Neuronal stem cell (in vitro differentiated cells): Measurements from ENCODE around the gene PRTG.

ENCODE experiments used
- DNase-seq: peaks from one replicate; pipeline ENCODE4 v3.0.0-alpha.2; 2013; ENCODE audit warnings: low spot score
- H2AFZ ChIP-seq: one replicate; pipeline ENCODE4 v1.6.1; 2013; ENCODE audit warnings: mild to moderate bottlenecking, low read length, inconsistent platforms
- H2AK5ac ChIP-seq: 2 replicates; pipeline ENCODE4 v1.6.1; 2013; ENCODE audit warnings: low read depth, mild to moderate bottlenecking, inconsistent platforms, low read length, moderate library complexity, mixed read lengths
- H2BK120ac ChIP-seq: 2 replicates; pipeline ENCODE4 v1.6.1; 2013; ENCODE audit warnings: low read depth, mild to moderate bottlenecking, inconsistent platforms, low read length, moderate library complexity, mixed read lengths
- H2BK12ac ChIP-seq: one replicate; pipeline ENCODE4 v1.6.1; 2013; ENCODE audit warnings: low read length, inconsistent platforms
- H2BK15ac ChIP-seq: 2 replicates; pipeline ENCODE4 v1.6.1; 2013; ENCODE audit warnings: mild to moderate bottlenecking, low read length, inconsistent platforms, mixed read lengths
- H2BK5ac ChIP-seq: one replicate; pipeline ENCODE4 v1.6.1; 2013; ENCODE audit warnings: inconsistent platforms, mild to moderate bottlenecking, low read length, moderate library complexity
- H3K14ac ChIP-seq: one replicate; pipeline ENCODE4 v1.6.1; 2013; ENCODE audit warnings: low read length, inconsistent platforms
- H3K18ac ChIP-seq: 2 replicates; pipeline ENCODE4 v1.6.1; 2013; ENCODE audit warnings: low read length, inconsistent platforms
- H3K23ac ChIP-seq: 2 replicates; pipeline ENCODE4 v1.6.1; 2013; ENCODE audit warnings: low read depth, mild to moderate bottlenecking, mixed read lengths, low read length, inconsistent platforms; ENCODE audit not compliant: poor library complexity
- H3K27ac ChIP-seq: replicated peaks from 3 replicates; pipeline ENCODE4 v1.5.1; 2013; ENCODE audit warnings: low read length, inconsistent platforms
- H3K27me3 ChIP-seq, 3 experiments: 2 replicates each; pipeline ENCODE4 v1.6.1; 2013; ENCODE audit warnings: low read length in 3 of 3, mild to moderate bottlenecking in 2 of 3, inconsistent platforms in 1 of 3, low read depth in 1 of 3, mixed read lengths in 1 of 3, moderate library complexity in 1 of 3; ENCODE audit not compliant: control insufficient read depth in 3 of 3, insufficient read depth in 3 of 3
- H3K36me3 ChIP-seq, 2 donors: replicated peaks in 1 of 2; 2 replicates each; pipeline ENCODE4 v1.6.1; 2013; ENCODE audit warnings: low read length in 2 of 2; ENCODE audit not compliant: control insufficient read depth in 2 of 2, insufficient read depth in 2 of 2
- H3K4ac ChIP-seq: 2 replicates; pipeline ENCODE4 v1.6.1; 2013; ENCODE audit warnings: inconsistent platforms, mild to moderate bottlenecking, low read length, moderate library complexity
- H3K4me1 ChIP-seq, 2 donors: 1 replicate in 1 of 2; 2 replicates in 1 of 2; pipeline ENCODE4 v1.6.1; 2013; ENCODE audit warnings: low read length in 2 of 2, low read depth in 1 of 2; ENCODE audit not compliant: control insufficient read depth in 2 of 2, insufficient read depth in 1 of 2
- H3K4me2 ChIP-seq: one replicate; pipeline ENCODE4 v1.6.1; 2013; ENCODE audit warnings: mild to moderate bottlenecking, low read length, inconsistent platforms; ENCODE audit not compliant: insufficient read depth, poor library complexity, severe bottlenecking
- H3K4me3 ChIP-seq, 2 donors: 2 replicates each; pipeline ENCODE4 v1.5.1; 2013; ENCODE audit warnings: low read length in 2 of 2, mild to moderate bottlenecking in 2 of 2, inconsistent platforms in 1 of 2, moderate library complexity in 1 of 2
- H3K79me1 ChIP-seq: one replicate; pipeline ENCODE4 v1.6.1; 2013; ENCODE audit warnings: low read depth, mild to moderate bottlenecking, inconsistent platforms, low read length, moderate library complexity
- H3K9ac ChIP-seq: one replicate; pipeline ENCODE4 v1.6.1; 2013; ENCODE audit warnings: mild to moderate bottlenecking, low read depth, low read length, inconsistent platforms; ENCODE audit not compliant: poor library complexity
- H3K9me3 ChIP-seq, 2 donors: replicated peaks in 1 of 2; 2 replicates each; pipeline versions ENCODE3 to v1.6.1; 2013; ENCODE audit warnings: low read length in 2 of 2, mild to moderate bottlenecking in 2 of 2, inconsistent platforms in 1 of 2, low read depth in 1 of 2, mixed read lengths in 1 of 2, moderate library complexity in 1 of 2; ENCODE audit not compliant: control insufficient read depth in 2 of 2, insufficient read depth in 1 of 2
- H4K8ac ChIP-seq: one replicate; pipeline ENCODE4 v1.6.1; 2013; ENCODE audit warnings: low read depth, mild to moderate bottlenecking, inconsistent platforms, low read length, moderate library complexity
- H4K91ac ChIP-seq: one replicate; pipeline ENCODE4 v1.6.1; 2013; ENCODE audit warnings: low read length, low read depth, mild to moderate bottlenecking, inconsistent platforms; ENCODE audit not compliant: poor library complexity
- WGBS, 2 donors: extraction: QIAGEN DNeasy Blood & Tissue Kit; methylation state at CpG; one replicate each; pipeline ENCODE4 v1.1.7; 2013; ENCODE audit warnings: missing lambda C conversion rate in 2 of 2, mixed read lengths in 1 of 2; ENCODE audit not compliant: insufficient read length in 2 of 2, insufficient replicate concordance in 1 of 2; ENCODE audit errors: extremely low coverage in 2 of 2; 5-methylcytosine and 5-hydroxymethylcytosine counted together

The PRTG gene

DNA sequence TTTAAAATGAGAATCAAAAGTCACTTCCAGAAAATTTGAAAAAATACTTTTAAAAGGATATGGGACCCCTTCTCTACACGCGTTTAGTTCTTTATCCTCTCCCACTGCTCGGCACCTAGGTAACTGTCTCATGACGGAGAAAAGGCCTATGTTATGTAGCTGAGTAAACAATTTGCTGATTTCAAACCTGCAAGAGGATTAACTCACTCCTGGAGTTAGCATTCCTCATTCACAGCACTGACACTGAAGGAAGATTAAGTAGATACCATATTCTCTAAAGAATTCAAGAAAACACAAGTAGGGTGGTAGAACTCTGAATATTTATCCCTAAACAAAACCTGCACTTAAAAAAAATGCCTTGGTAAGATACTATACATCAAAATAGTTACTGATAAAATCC lies 124.6 kb downstream of the PRTG start:
- no peak overlapping the region for H2BK5ac ChIP-seq
- H3K9me3 ChIP-seq, result peaks cover 0 to 6% of the 10 kb centered on the region in 2 donors
- no peak overlapping the region for H3K4me3 ChIP-seq
- H4K91ac ChIP-seq, result no peak overlapping the region
- no peak overlapping the region for H3K27ac ChIP-seq
- no peak overlapping the region for H3K23ac ChIP-seq
- H2AFZ ChIP-seq, result no peak overlapping the region
- no peak overlapping the region for H3K9ac ChIP-seq
- no peak overlapping the region for H2BK15ac ChIP-seq
- H3K27me3 ChIP-seq, result no peaks in the 10 kb centered on the region
- H3K4me2 ChIP-seq, result no peak overlapping the region
- H2AK5ac ChIP-seq, result no peak overlapping the region
- H2BK12ac ChIP-seq, result no peak overlapping the region
- H4K8ac ChIP-seq, result no peak overlapping the region
- no peak overlapping the region for H3K14ac ChIP-seq
- no peak overlapping the region for H2BK120ac ChIP-seq
- H3K18ac ChIP-seq, result no peak overlapping the region
- peaks cover 1% of the 10 kb centered on the region for H3K79me1 ChIP-seq
- H3K36me3 ChIP-seq, result peaks cover 30 to 99% of the 10 kb centered on the region in 2 donors
- no CpG with 5 or more reads among the region's 4 CpGs for WGBS, 2 donors
- H3K4ac ChIP-seq, result no peak overlapping the region
- H3K4me1 ChIP-seq, result peaks cover 0 to 2% of the 10 kb centered on the region in 2 donors
- DNase-seq, result no peak

DNA sequence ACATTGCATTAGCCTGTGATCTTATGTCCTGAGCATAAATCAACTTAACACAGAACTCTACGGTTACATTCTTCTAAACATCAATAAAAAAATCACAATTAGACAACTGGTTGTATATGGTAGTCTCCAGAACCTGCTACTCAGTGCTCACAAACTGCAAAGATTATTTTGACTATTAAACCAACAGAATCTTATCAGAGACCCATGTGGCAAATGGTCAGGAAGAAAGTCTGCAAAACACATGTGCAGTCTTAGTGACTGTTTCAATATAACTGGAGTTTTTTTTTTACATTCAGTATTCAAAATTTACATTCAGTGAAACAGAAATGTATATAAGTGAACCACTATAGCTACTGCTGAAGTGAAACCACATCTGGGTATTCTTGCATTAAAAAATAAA lies 127.5 kb downstream of the PRTG start:
- Histone ChIP-seq H3K4me3 (no peak overlapping the region), H3K4ac (no peak overlapping the region), H3K4me2 (no peak overlapping the region), H2AFZ (no peak overlapping the region), H4K8ac (no peak overlapping the region), H3K27ac (no peak overlapping the region), H2BK12ac (no peak overlapping the region), H3K36me3 (peaks cover 30 to 100% of the 10 kb centered on the region in 2 donors), H3K4me1 (peaks cover 0 to 2% of the 10 kb centered on the region in 2 donors), H2AK5ac (no peak overlapping the region), H3K18ac (no peak overlapping the region), H2BK5ac (no peak overlapping the region), H4K91ac (no peak overlapping the region), H2BK120ac (no peak overlapping the region), H3K23ac (no peak overlapping the region), H3K9me3 (peaks cover 0 to 35% of the 10 kb centered on the region in 2 donors), H3K27me3 (no peaks in the 10 kb centered on the region), H3K9ac (no peak overlapping the region), H2BK15ac (no peak overlapping the region), H3K79me1 (no peaks in the 10 kb centered on the region), H3K14ac (no peak overlapping the region)
- no peak for DNase-seq
- WGBS, 2 donors, result no CpG with 5 or more reads among the region's 1 CpG

DNA sequence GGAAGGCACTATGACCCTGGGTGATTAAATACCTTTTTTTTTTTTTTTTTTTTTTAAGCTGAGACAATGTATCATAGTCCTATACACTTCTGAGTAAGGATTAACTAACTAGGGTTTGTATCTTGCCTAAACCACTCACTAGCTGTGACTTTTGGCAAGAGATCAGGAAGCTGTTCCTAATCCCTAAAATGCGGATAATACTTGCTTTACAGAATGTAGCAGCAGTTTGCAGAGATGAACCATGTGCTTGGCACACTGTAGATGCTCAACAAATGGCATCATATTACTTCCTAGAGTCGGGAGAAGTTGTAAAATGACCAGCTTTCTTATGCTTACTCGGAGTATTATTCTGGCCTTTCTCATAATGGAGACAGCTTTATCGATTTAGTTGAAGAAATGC lies 129.2 kb downstream of the PRTG start:
- H2BK15ac ChIP-seq, result no peak overlapping the region
- no peak overlapping the region for H2BK12ac ChIP-seq
- no peak overlapping the region for H3K23ac ChIP-seq
- H3K9me3 ChIP-seq, result peaks cover 0 to 50% of the 10 kb centered on the region in 2 donors
- H3K4ac ChIP-seq, result no peak overlapping the region
- no peak for DNase-seq
- H3K18ac ChIP-seq, result no peak overlapping the region
- no peak overlapping the region for H3K14ac ChIP-seq
- no peak overlapping the region for H3K27ac ChIP-seq
- no peak overlapping the region for H4K8ac ChIP-seq
- H2BK5ac ChIP-seq, result no peak overlapping the region
- no peak overlapping the region for H3K4me2 ChIP-seq
- no peaks in the 10 kb centered on the region for H3K4me1 ChIP-seq
- no peak overlapping the region for H4K91ac ChIP-seq
- no peak overlapping the region for H2AFZ ChIP-seq
- peaks cover 17 to 98% of the 10 kb centered on the region in 2 donors for H3K36me3 ChIP-seq
- no peak overlapping the region for H3K9ac ChIP-seq
- no peak overlapping the region for H2BK120ac ChIP-seq
- no peaks in the 10 kb centered on the region for H3K79me1 ChIP-seq
- H3K4me3 ChIP-seq, result no peak overlapping the region
- WGBS, 2 donors, result no CpG with 5 or more reads among the region's 4 CpGs
- H2AK5ac ChIP-seq, result no peak overlapping the region
- no peaks in the 10 kb centered on the region for H3K27me3 ChIP-seq

DNA sequence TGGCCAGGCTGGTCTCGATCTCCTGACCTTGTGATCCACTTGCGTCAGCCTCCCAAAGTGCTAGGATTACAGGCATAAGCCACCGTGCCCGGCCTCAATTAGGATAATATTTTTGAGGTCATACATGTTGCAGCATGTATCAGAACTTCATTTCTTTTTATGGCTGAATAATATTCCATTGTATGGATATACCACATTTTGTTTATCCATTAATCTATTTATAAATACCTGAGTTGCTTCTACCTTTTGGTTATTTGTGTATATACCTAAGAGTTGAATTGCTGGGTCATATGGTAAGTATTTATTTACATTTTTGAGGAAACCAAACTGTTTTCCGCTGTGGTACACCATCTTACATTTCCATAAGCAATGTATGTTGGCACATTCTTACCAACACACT lies 136.7 kb downstream of the PRTG start:
- H3K36me3 ChIP-seq, result peaks cover 0 to 23% of the 10 kb centered on the region in 2 donors

More for the DNA sequence above, 136.7 kb downstream of the PRTG start:
- Histone ChIP-seq H3K4me1 (no peaks in the 10 kb centered on the region), H3K27me3 (no peaks in the 10 kb centered on the region), H3K18ac (no peak overlapping the region), H3K14ac (no peak overlapping the region), H2BK120ac (no peak overlapping the region), H2BK12ac (no peak overlapping the region), H4K8ac (no peak overlapping the region), H2BK5ac (no peak overlapping the region), H3K23ac (no peak overlapping the region), H2BK15ac (no peak overlapping the region), H3K9me3 (peaks cover 0 to 25% of the 10 kb centered on the region in 2 donors), H2AK5ac (no peak overlapping the region), H3K4ac (no peak overlapping the region), H3K4me3 (no peak overlapping the region), H4K91ac (no peak overlapping the region), H3K9ac (no peak overlapping the region), H3K4me2 (no peak overlapping the region), H3K27ac (no peak overlapping the region), H2AFZ (no peak overlapping the region), H3K79me1 (no peaks in the 10 kb centered on the region)
- DNase-seq, result no peak
- WGBS, 2 donors, result no CpG with 5 or more reads among the region's 5 CpGs
